Endodermal cell (in vitro differentiated cells): ENCODE data around the gene LGR6. TPM values are rescaled to one million over a fixed set of nuclear protein-coding genes. Genes with fewer than 3 reads are reported as not detected.

Experiments
- DNase-seq: peaks from one replicate; pipeline ENCODE4 v3.0.0-alpha.2; 2017
- H3K27ac ChIP-seq: 2 replicates; pipeline ENCODE4 v1.5.1; 2013; ENCODE audit warnings: mild to moderate bottlenecking, low read depth, low read length, moderate library complexity
- H3K27me3 ChIP-seq: 2 replicates; pipeline ENCODE4 v1.6.1; 2013; ENCODE audit warnings: mild to moderate bottlenecking, low read length, moderate library complexity; ENCODE audit not compliant: insufficient read depth, control insufficient read depth, poor library complexity, severe bottlenecking
- H3K36me3 ChIP-seq: 2 replicates; pipeline ENCODE4 v1.7.0; 2013; ENCODE audit warnings: mild to moderate bottlenecking, low read length, moderate library complexity; ENCODE audit not compliant: control insufficient read depth, insufficient read depth
- H3K4me1 ChIP-seq: one replicate; pipeline ENCODE4 v1.7.0; 2013; ENCODE audit warnings: low read length; ENCODE audit not compliant: control insufficient read depth, insufficient read depth
- H3K4me3 ChIP-seq: 2 replicates; pipeline ENCODE4 v1.5.1; 2013; ENCODE audit warnings: mild to moderate bottlenecking, low read length, moderate library complexity
- H3K9ac ChIP-seq: 2 replicates; pipeline ENCODE4 v1.6.1; 2013; ENCODE audit warnings: mild to moderate bottlenecking, low read length, moderate library complexity; ENCODE audit not compliant: poor library complexity, severe bottlenecking; ENCODE audit errors: extremely low read depth
- H3K9me3 ChIP-seq: 2 replicates; pipeline ENCODE4 v1.6.1; 2013; ENCODE audit warnings: mild to moderate bottlenecking, low read length, moderate library complexity; ENCODE audit not compliant: control insufficient read depth
- H3K27ac Mint-ChIP-seq: 2 replicates; pipeline ENCODE4 v1.8.0; 2020; ENCODE audit warnings: mixed read lengths
- H3K27me3 Mint-ChIP-seq: 2 replicates; pipeline ENCODE4 v1.8.0; 2021; ENCODE audit warnings: mild to moderate bottlenecking, mixed read lengths; ENCODE audit not compliant: insufficient read depth
- H3K36me3 Mint-ChIP-seq: 2 replicates; pipeline ENCODE4 v1.8.0; 2020; ENCODE audit warnings: low read depth, mixed read lengths
- H3K4me1 Mint-ChIP-seq: 2 replicates; pipeline ENCODE4 v1.8.0; 2020; ENCODE audit warnings: mixed read lengths
- H3K4me3 Mint-ChIP-seq: 2 replicates; pipeline ENCODE4 v1.8.0; 2020; ENCODE audit warnings: mild to moderate bottlenecking, moderate library complexity, mixed read lengths
- H3K9me3 Mint-ChIP-seq: 2 replicates; pipeline ENCODE4 v1.8.0; 2020; ENCODE audit warnings: mild to moderate bottlenecking, mixed read lengths
- CTCF ChIP-seq: fragments of 200-600 bp; sonication (generic); conservative IDR thresholded peaks from 2 replicates; pipeline ENCODE4 v1.5.0; 2021; ENCODE audit warnings: antibody characterized with exemption, mild to moderate bottlenecking
- WGBS, 2 experiments: methylation state at CpG; one replicate each; pipeline versions ENCODE4 v1.1.5 to v1.1.7; 2013; ENCODE audit warnings: missing lambda C conversion rate in 2 of 2, mixed read lengths in 1 of 2; ENCODE audit not compliant: insufficient coverage in 1 of 2, insufficient read length in 1 of 2; 5-methylcytosine and 5-hydroxymethylcytosine counted together
- total RNA-seq, 2 donors: library from RNA; stranded (reverse); fragmentation: NEBNext Ultra II Directional in 1 of 2; extraction: Animal tissue kit (Norgen Biotek cat#: 25700) in 1 of 2; gene quantifications; 2 replicates in 1 of 2; 3 replicates in 1 of 2; pipeline ENCODE4 v1.2.1, GENCODE V29; 2021

LGR6 gene
- total RNA-seq, 2 donors from 2014 or later: 0.73 to 1.5 TPM

GRCh38 chr1:202292773-202293172, 99.2 kb downstream of the LGR6 start:
- Mint-ChIP-seq H3K9me3 (no peaks in the 10 kb centered on the region), H3K4me3 (no peak overlapping the region), H3K27ac (no peak overlapping the region), H3K36me3 (no peaks in the 10 kb centered on the region), H3K4me1 (peaks cover 4% of the 10 kb centered on the region), H3K27me3 (no peaks in the 10 kb centered on the region)
- TF ChIP-seq CTCF: no peak
- Histone ChIP-seq H3K9me3 (no peaks in the 10 kb centered on the region), H3K27ac (no peak overlapping the region), H3K27me3 (no peaks in the 10 kb centered on the region), H3K4me1 (peaks cover 8% of the 10 kb centered on the region), H3K36me3 (no peaks in the 10 kb centered on the region), H3K9ac (no peak overlapping the region), H3K4me3 (no peak overlapping the region)
- no peak for DNase-seq
- WGBS, 2 experiments: 87 to 100% methylated on average over 1 of the region's 1 CpG

GRCh38 chr1:202293569-202293968, 100.0 kb downstream of the LGR6 start:
- Mint-ChIP-seq H3K27ac (no peak overlapping the region), H3K36me3 (no peaks in the 10 kb centered on the region), H3K9me3 (no peaks in the 10 kb centered on the region), H3K4me1 (peaks cover 4% of the 10 kb centered on the region), H3K4me3 (no peak overlapping the region), H3K27me3 (no peaks in the 10 kb centered on the region)
- TF ChIP-seq CTCF: no peak
- H3K27me3 ChIP-seq: no peaks in the 10 kb centered on the region
- H3K27ac ChIP-seq: no peak overlapping the region
- no peaks in the 10 kb centered on the region for H3K9me3 ChIP-seq
- peaks cover 8% of the 10 kb centered on the region for H3K4me1 ChIP-seq
- H3K36me3 ChIP-seq: no peaks in the 10 kb centered on the region
- no peak overlapping the region for H3K4me3 ChIP-seq
- no peak overlapping the region for H3K9ac ChIP-seq
- WGBS, 2 experiments: 92 to 95% methylated on average over 4 of the region's 4 CpGs
- no peak for DNase-seq

- Mint-ChIP-seq H3K27me3 (peaks cover 3% of the 10 kb centered on the region), H3K36me3 (no peaks in the 10 kb centered on the region), H3K4me3 (no peak overlapping the region), H3K9me3 (no peaks in the 10 kb centered on the region), H3K27ac (no peak overlapping the region), H3K4me1 (no peaks in the 10 kb centered on the region)
- no peak overlapping the region for H3K9ac ChIP-seq
- WGBS, 2 experiments: 94 to 95% methylated on average over 9 of the region's 9 CpGs
- no peaks in the 10 kb centered on the region for H3K36me3 ChIP-seq
- no peak overlapping the region for H3K4me3 ChIP-seq
- H3K27me3 ChIP-seq: no peaks in the 10 kb centered on the region
- DNase-seq: no peak
- no peak for TF ChIP-seq CTCF
- H3K27ac ChIP-seq: no peak overlapping the region
- H3K9me3 ChIP-seq: no peaks in the 10 kb centered on the region
- H3K4me1 ChIP-seq: no peaks in the 10 kb centered on the region
These were observed 108.6 kb downstream of the LGR6 start for GRCh38 chr1:202302166-202302565.
